H1 (cell line): Measurements from ENCODE around the gene PRDM15. TPM values are rescaled to one million over a fixed set of nuclear protein-coding genes. Genes with fewer than 3 reads are reported as not detected.

Experiments used
- CTCF ChIA-PET: fragments of 300-600 bp; sonication (Branson Sonifier 250); formaldehyde crosslinking; loops from one replicate; lab custom pipeline; 2021; ENCODE audit not compliant: partially characterized antibody; lab: Charles Lee
- POLR2A ChIA-PET: fragments of 300-600 bp; sonication (Branson Sonifier 250); formaldehyde crosslinking; loops from one replicate; lab custom pipeline; 2021; ENCODE audit warnings: inconsistent platforms; ENCODE audit not compliant: partially characterized antibody; lab: Charles Lee
- DNase-seq, 2 experiments: peaks; one replicate each; pipeline versions ENCODE4 v3.0.0 to v3.0.0-alpha.2; 2010 to 2022; ENCODE audit warnings: low spot score in 2 of 2, low read depth in 1 of 2, mixed read lengths in 1 of 2
- FAIRE-seq: peaks from 2 replicates; lab custom pipeline; 2011; peaks lifted over from hg19 to GRCh38; lab: Jason Lieb, UNC
- H2AFZ ChIP-seq: 2 replicates; pipeline ENCODE4 v1.8.1; 2012; ENCODE audit warnings: low read length, inconsistent platforms
- H2AK5ac ChIP-seq: 2 replicates; pipeline ENCODE4 v1.6.1; 2013; ENCODE audit warnings: low read depth, low read length
- H2BK120ac ChIP-seq: replicated peaks from 2 replicates; pipeline ENCODE3; 2013; ENCODE audit warnings: low read depth, low read length, inconsistent platforms
- H2BK12ac ChIP-seq: 2 replicates; pipeline ENCODE4 v1.6.1; 2013; ENCODE audit warnings: low read depth, low read length
- H2BK15ac ChIP-seq: 2 replicates; pipeline ENCODE4 v1.6.1; 2013; ENCODE audit warnings: low read length
- H2BK20ac ChIP-seq: 2 replicates; pipeline ENCODE4 v1.6.1; 2013; ENCODE audit warnings: low read length
- H2BK5ac ChIP-seq: 2 replicates; pipeline ENCODE4 v1.6.1; 2013; ENCODE audit warnings: low read depth, low read length
- H3K14ac ChIP-seq: 2 replicates; pipeline ENCODE4 v1.6.1; 2013; ENCODE audit warnings: inconsistent platforms; ENCODE audit not compliant: insufficient read length
- H3K18ac ChIP-seq: 2 replicates; pipeline ENCODE4 v1.6.1; 2013; ENCODE audit warnings: low read length; ENCODE audit errors: extremely low read depth
- H3K23ac ChIP-seq: 2 replicates; pipeline ENCODE4 v1.6.1; 2013; ENCODE audit warnings: inconsistent platforms; ENCODE audit not compliant: insufficient read length
- H3K23me2 ChIP-seq: 2 replicates; pipeline ENCODE4 v1.6.1; 2013; ENCODE audit warnings: low read depth, low read length
- H3K27ac ChIP-seq: 2 replicates; pipeline ENCODE4 v1.6.1; 2011; ENCODE audit warnings: low read depth, low read length, inconsistent platforms
- H3K27me3 ChIP-seq, 4 experiments: replicated peaks in 1 of 4; 1 replicate in 1 of 4; 2 replicates in 3 of 4; pipeline versions ENCODE4 v1.6.1 to v1.8.1; 2011 to 2013; ENCODE audit warnings: low read length in 3 of 4, mild to moderate bottlenecking in 3 of 4, inconsistent platforms in 2 of 4, mixed read lengths in 2 of 4, moderate library complexity in 1 of 4; ENCODE audit not compliant: control insufficient read depth in 3 of 4, insufficient read depth in 3 of 4; ENCODE audit errors: extremely low read depth in 1 of 4
- H3K36me3 ChIP-seq, 4 experiments: 2 replicates each; pipeline versions ENCODE4 v1.6.1 to v1.8.1; 2011 to 2013; ENCODE audit warnings: mild to moderate bottlenecking in 4 of 4, low read length in 3 of 4, moderate library complexity in 2 of 4, control low read depth in 1 of 4, inconsistent platforms in 1 of 4; ENCODE audit not compliant: insufficient read depth in 4 of 4, control insufficient read depth in 2 of 4
- H3K4ac ChIP-seq: replicated peaks from 2 replicates; pipeline ENCODE3; 2013; ENCODE audit warnings: low read length, low read depth, mixed read lengths, inconsistent platforms; ENCODE audit not compliant: insufficient read length
- H3K4me1 ChIP-seq, 4 experiments: replicated peaks in 1 of 4; 1 replicate in 1 of 4; 2 replicates in 3 of 4; pipeline versions ENCODE4 v1.6.1 to v1.8.1; 2011 to 2013; ENCODE audit warnings: low read length in 3 of 4, inconsistent platforms in 2 of 4, mixed read lengths in 1 of 4; ENCODE audit not compliant: insufficient read depth in 4 of 4, control insufficient read depth in 3 of 4
- H3K4me2 ChIP-seq, 2 experiments: 2 replicates each; pipeline versions ENCODE4 v1.6.1 to v1.8.1; 2011 to 2013; ENCODE audit warnings: low read depth in 2 of 2, low read length in 2 of 2, control low read depth in 1 of 2, inconsistent platforms in 1 of 2, mild to moderate bottlenecking in 1 of 2; ENCODE audit not compliant: insufficient read depth in 1 of 2
- H3K4me3 ChIP-seq, 4 experiments: fragments of 200-600, 300-600 bp in 1 of 4; sonication (generic), shearing (Covaris generic), sonication (Bioruptor Twin) in 1 of 4; 2 replicates each; pipeline versions ENCODE4 v1.5.1 to v1.8.1; 2011 to 2016; ENCODE audit warnings: low read length in 4 of 4, low read depth in 3 of 4, control low read depth in 2 of 4, inconsistent platforms in 2 of 4, mild to moderate bottlenecking in 2 of 4, mixed read lengths in 1 of 4, moderate library complexity in 1 of 4; ENCODE audit not compliant: insufficient read depth in 2 of 4; ENCODE audit errors: extremely low read depth in 1 of 4
- H3K56ac ChIP-seq: replicated peaks from 2 replicates; pipeline ENCODE3; 2013; ENCODE audit warnings: low read depth, mild to moderate bottlenecking, mixed read lengths, low read length, inconsistent platforms; ENCODE audit not compliant: insufficient read length
- H3K79me1 ChIP-seq: 2 replicates; pipeline ENCODE4 v1.6.1; 2013; ENCODE audit warnings: low read depth, low read length, control low read depth
- H3K79me2 ChIP-seq, 2 experiments: 2 replicates each; pipeline versions ENCODE4 v1.6.1 to v1.8.1; 2012 to 2013; ENCODE audit warnings: low read length in 2 of 2, mild to moderate bottlenecking in 2 of 2, inconsistent platforms in 1 of 2; ENCODE audit not compliant: insufficient read depth in 2 of 2, control insufficient read depth in 1 of 2
- H3K9ac ChIP-seq, 4 experiments: replicated peaks in 1 of 4; 1 replicate in 1 of 4; 2 replicates in 3 of 4; pipeline versions ENCODE4 v1.6.1 to v1.8.1; 2011 to 2013; ENCODE audit warnings: low read depth in 3 of 4, low read length in 3 of 4, control low read depth in 2 of 4, mild to moderate bottlenecking in 2 of 4, moderate library complexity in 2 of 4, inconsistent platforms in 1 of 4; ENCODE audit errors: extremely low read depth in 1 of 4
- H3K9me3 ChIP-seq, 2 experiments: 2 replicates each; pipeline versions ENCODE4 v1.6.1 to v1.8.1; 2012 to 2013; ENCODE audit warnings: mild to moderate bottlenecking in 2 of 2, moderate library complexity in 2 of 2, control low read depth in 1 of 2, inconsistent platforms in 1 of 2, low read depth in 1 of 2, low read length in 1 of 2, mixed read lengths in 1 of 2; ENCODE audit not compliant: insufficient read depth in 2 of 2
- H4K20me1 ChIP-seq, 2 experiments: replicated peaks in 1 of 2; 2 replicates each; pipeline versions ENCODE3 to v1.8.1; 2011 to 2013; ENCODE audit warnings: inconsistent platforms in 2 of 2, low read length in 2 of 2, mild to moderate bottlenecking in 1 of 2; ENCODE audit not compliant: insufficient read depth in 2 of 2, control insufficient read depth in 1 of 2
- H4K5ac ChIP-seq: 2 replicates; pipeline ENCODE4 v1.6.1; 2013; ENCODE audit warnings: low read length, low read depth, mixed read lengths, inconsistent platforms; ENCODE audit not compliant: insufficient read length
- H4K8ac ChIP-seq: 2 replicates; pipeline ENCODE4 v1.8.0; 2013; ENCODE audit warnings: mild to moderate bottlenecking, moderate library complexity, low read length, inconsistent platforms; ENCODE audit not compliant: insufficient read depth; ENCODE audit errors: extremely low read depth
- H4K91ac ChIP-seq: replicated peaks from 2 replicates; pipeline ENCODE3; 2013; ENCODE audit warnings: low read length, mixed read lengths, inconsistent platforms; ENCODE audit not compliant: insufficient read length
- CBX5 ChIP-seq: fragments of 300-800, 300-1000 bp; sonication (generic); IDR thresholded peaks from 2 replicates; pipeline ENCODE4 v1.7.1; 2016; ENCODE audit warnings: antibody characterized with exemption, low read length, low read depth
- CHD1 ChIP-seq: IDR thresholded peaks from 2 replicates; pipeline ENCODE4 v1.6.1; 2012; ENCODE audit warnings: low read depth, low read length, improper control_type of control experiment
- CHD2 ChIP-seq: IDR thresholded peaks from 2 replicates; pipeline ENCODE4 v1.6.1; 2012; ENCODE audit warnings: low read length, improper control_type of control experiment
- NANOG ChIP-seq: IDR thresholded peaks from 2 replicates; pipeline ENCODE4 v1.6.1; 2011; ENCODE audit warnings: low read length, low read depth, mild to moderate bottlenecking, inconsistent platforms; ENCODE audit not compliant: insufficient read depth, poor library complexity, severe bottlenecking
- RFX5 ChIP-seq: IDR thresholded peaks from 2 replicates; pipeline ENCODE4 v1.6.1; 2011; ENCODE audit warnings: low read depth, low read length, improper control_type of control experiment, borderline replicate concordance
- WGBS, 2 experiments: shearing (Covaris generic) in 1 of 2; methylation state at CpG; one replicate each; pipeline versions ENCODE4 v1.1.6 to v1.1.7; 2013 to 2015; ENCODE audit warnings: low lambda C conversion rate in 2 of 2, mixed read lengths in 2 of 2, inconsistent platforms in 1 of 2, low coverage in 1 of 2, missing lambda C conversion rate in 1 of 2; ENCODE audit not compliant: insufficient replicate concordance in 2 of 2, insufficient coverage in 1 of 2, insufficient read length in 1 of 2; ENCODE audit errors: extremely low coverage in 1 of 2, missing lambda C conversion rate in 1 of 2; 5-methylcytosine and 5-hydroxymethylcytosine counted together
- polyA plus RNA-seq, 7 experiments: library from polyadenylated mRNA; depleted of rRNA in 3 of 7; stranded (reverse) in 5 of 7; unstranded in 2 of 7; fragments of >200 nt in 5 of 7; fragments of 200-250 nt in 2 of 7; gene quantifications; 1 replicate in 5 of 7; 2 replicates in 1 of 7; 4 replicates in 1 of 7; pipeline versions ENCODE4 v1.2.1 to v1.2.3, GENCODE V29; 2011 to 2013; ENCODE audit warnings: missing spikeins in 2 of 7, mixed read lengths in 2 of 7
- total RNA-seq: library from RNA; stranded (reverse); fragmentation: NEBNext Ultra II Directional; extraction: Animal tissue kit (Norgen Biotek cat#: 25700); gene quantifications from 2 replicates; pipeline ENCODE4 v1.2.1, GENCODE V29; 2021
- TF ChIP-seq, protein P1 (sequence below): IDR thresholded peaks from 2 replicates; pipeline ENCODE4 v1.6.1; 2012; ENCODE audit warnings: inconsistent platforms

Gene PRDM15
- total and polyA plus RNA-seq, 2 of the 8 experiments (the other 6 are each of a cell fraction or from before 2014, with no cell fraction given), result 9.7 to 10.5 TPM

DNA sequence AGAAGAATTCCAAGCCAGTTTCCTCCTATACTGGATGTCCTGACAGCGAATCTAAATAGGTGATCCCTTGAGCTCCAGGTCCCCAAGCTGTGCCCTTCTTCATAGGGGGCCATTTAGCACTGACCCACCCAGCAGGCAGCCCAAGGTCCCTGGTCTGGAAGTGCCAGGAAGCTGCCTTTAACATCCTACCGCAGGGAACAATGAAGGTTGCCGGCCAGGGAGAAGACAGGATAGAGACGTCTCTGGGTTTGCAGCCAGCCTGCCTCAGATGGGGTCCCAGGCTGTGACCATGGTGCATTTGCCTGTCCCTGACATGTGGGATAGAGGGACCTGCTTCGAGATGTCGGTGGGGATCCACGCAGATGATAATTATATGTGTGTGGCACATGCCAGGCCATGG is 109.6 kb downstream of the PRDM15 start:
- Histone ChIP-seq H4K8ac (no peak overlapping the region; the same call in 1 of the 2 replicates), H3K9me3 (no peaks in the 10 kb centered on the region), H2BK12ac (0 out of 2 replicates have a peak overlapping the region, but pooled peaks have one; percentile 43), H3K18ac (no peak overlapping the region), H3K23ac (no peak overlapping the region), H4K91ac (no peak overlapping the region), H3K79me2 (peaks cover 0 to 13% of the 10 kb centered on the region in 2 experiments; a peak in 2 of 4 replicates), H3K36me3 (no peaks in the 10 kb centered on the region), H3K79me1 (no peaks in the 10 kb centered on the region), H2AK5ac (peak overlapping the region; percentile 19; the same call in 1 of the 2 replicates), H3K14ac (no peak overlapping the region), H3K27ac (no peak overlapping the region), H4K20me1 (peaks cover 5 to 10% of the 10 kb centered on the region in 2 experiments), H2BK5ac (no peak overlapping the region), H3K23me2 (peaks cover 14% of the 10 kb centered on the region), H3K56ac (no peak overlapping the region), H3K27me3 (peaks cover 26 to 77% (median 67%) of the 10 kb centered on the region in 4 experiments), H3K4me1 (peaks cover 10 to 28% (median 23%) of the 10 kb centered on the region in 4 experiments), H2BK15ac (no peak overlapping the region), H3K4ac (no peak overlapping the region), H3K9ac (no peak overlapping the region), H2BK120ac (no peak overlapping the region), H2AFZ (no peak overlapping the region), H4K5ac (no peak overlapping the region), H2BK20ac (no peak overlapping the region), H3K4me3 (peak overlapping the region in 1 of 4 experiments; percentile 73; a peak in 1 of 8 replicates), H3K4me2 (peak overlapping the region; percentile 33 to 94; a peak in 3 of 4 replicates)
- no peak for DNase-seq
- no peak for FAIRE-seq
- TF ChIP-seq NANOG (no peak), CHD1 (no peak), RFX5 (no peak), CBX5 (no peak), CHD2 (no peak)
- TF ChIP-seq, protein P1, sequence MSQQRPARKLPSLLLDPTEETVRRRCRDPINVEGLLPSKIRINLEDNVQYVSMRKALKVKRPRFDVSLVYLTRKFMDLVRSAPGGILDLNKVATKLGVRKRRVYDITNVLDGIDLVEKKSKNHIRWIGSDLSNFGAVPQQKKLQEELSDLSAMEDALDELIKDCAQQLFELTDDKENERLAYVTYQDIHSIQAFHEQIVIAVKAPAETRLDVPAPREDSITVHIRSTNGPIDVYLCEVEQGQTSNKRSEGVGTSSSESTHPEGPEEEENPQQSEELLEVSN, result no peak
- ChIA-PET CTCF (interaction anchor here (1.0 to 5.5 kb wide), 7 partner anchors 10 to 156 kb away, joined by 3 to 50 read pairs (median 4); no protein-coding TSS in a partner anchor), POLR2A (interaction anchor here (0.6 to 1.7 kb wide), 4 partner anchors 8 to 350 kb away, joined by 3 to 7 read pairs (median 4); no protein-coding TSS in a partner anchor)
- 38% methylated on average over 7 of the region's 7 CpGs; no CpG with 5 or more reads in 1 of the 2 experiments for WGBS, 2 experiments
